Ovary (tissue), 3 donors: ENCODE data around the gene EMC10.

Experiments used
- CTCF ChIP-seq, 3 donors: fragments of 450-650 bp in 2 of 3; fragments of 200-600 bp in 1 of 3; IDR thresholded peaks; one replicate each; pipeline versions ENCODE4 v1.5.1 to v1.8.0; 2016 to 2022; ENCODE audit warnings: antibody characterized with exemption in 3 of 3, mild to moderate bottlenecking in 1 of 3
- POLR2A ChIP-seq: fragments of 450-650 bp; IDR thresholded peaks from one replicate; pipeline ENCODE4 v1.6.1; 2017; ENCODE audit warnings: antibody characterized with exemption, mild to moderate bottlenecking, moderate library complexity
- donor health status: DM: no; HTN: no; CAD: no.

- no peak for TF ChIP-seq CTCF (IDR thresholded peaks at IDR 0.05)
- TF ChIP-seq POLR2A = no peak
Observed at GRCh38 chr19:50428772-50429463, 47.4 kb upstream of the EMC10 start.
